ENCODE results near the gene ZDHHC11B.

DNA sequence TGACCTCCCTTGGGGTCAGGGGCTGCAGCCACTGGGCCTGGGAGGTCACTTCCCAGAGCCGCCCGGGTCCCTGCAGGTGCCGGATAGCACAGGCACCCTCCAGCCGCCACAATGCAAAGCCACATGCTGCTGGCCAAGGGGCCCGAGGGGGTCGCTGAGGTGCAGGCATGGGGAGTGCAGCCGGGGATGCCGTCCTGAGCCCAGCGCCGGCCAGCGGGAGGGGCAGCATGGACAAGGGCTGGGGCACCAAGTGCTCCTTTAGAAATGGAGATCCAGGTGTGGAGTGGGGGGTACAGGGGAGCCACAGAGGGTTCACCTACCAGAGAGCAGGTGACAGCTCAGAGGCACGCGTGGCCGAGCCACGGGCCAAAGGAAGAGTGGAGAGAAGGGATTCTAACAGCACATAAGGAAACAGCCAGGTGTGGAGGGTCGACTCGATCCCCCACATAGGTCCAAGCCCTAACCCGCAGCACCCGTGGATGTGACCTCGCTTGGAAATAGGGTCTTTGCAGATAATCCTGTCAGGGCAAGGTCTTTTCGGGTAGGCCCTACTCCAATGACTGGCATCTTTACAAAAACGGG lies 24.7 kb downstream of the ZDHHC11B start:
- TF ChIP-seq POLR2A (IDR thresholded peaks at IDR 0.05), result no peak
- TF ChIP-seq, protein P1, sequence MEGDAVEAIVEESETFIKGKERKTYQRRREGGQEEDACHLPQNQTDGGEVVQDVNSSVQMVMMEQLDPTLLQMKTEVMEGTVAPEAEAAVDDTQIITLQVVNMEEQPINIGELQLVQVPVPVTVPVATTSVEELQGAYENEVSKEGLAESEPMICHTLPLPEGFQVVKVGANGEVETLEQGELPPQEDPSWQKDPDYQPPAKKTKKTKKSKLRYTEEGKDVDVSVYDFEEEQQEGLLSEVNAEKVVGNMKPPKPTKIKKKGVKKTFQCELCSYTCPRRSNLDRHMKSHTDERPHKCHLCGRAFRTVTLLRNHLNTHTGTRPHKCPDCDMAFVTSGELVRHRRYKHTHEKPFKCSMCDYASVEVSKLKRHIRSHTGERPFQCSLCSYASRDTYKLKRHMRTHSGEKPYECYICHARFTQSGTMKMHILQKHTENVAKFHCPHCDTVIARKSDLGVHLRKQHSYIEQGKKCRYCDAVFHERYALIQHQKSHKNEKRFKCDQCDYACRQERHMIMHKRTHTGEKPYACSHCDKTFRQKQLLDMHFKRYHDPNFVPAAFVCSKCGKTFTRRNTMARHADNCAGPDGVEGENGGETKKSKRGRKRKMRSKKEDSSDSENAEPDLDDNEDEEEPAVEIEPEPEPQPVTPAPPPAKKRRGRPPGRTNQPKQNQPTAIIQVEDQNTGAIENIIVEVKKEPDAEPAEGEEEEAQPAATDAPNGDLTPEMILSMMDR (IDR thresholded peaks at IDR 0.05), result no peak
